HG03060 (cell line): ENCODE results near the gene CCDC102B.
"Not testable (repeated sequence)": the region's sequence is repeated elsewhere in the genome, so short reads cannot be mapped to it uniquely, and the experiment has no call there.

ENCODE experiments used
- ATAC-seq: cut with Tn5 transposase; IDR thresholded peaks from one replicate; pipeline ENCODE4 v1.9.1; 2021; ENCODE audit warnings: low read depth, moderate number of reproducible peaks; ENCODE audit not compliant: unreplicated experiment

The CCDC102B gene

DNA sequence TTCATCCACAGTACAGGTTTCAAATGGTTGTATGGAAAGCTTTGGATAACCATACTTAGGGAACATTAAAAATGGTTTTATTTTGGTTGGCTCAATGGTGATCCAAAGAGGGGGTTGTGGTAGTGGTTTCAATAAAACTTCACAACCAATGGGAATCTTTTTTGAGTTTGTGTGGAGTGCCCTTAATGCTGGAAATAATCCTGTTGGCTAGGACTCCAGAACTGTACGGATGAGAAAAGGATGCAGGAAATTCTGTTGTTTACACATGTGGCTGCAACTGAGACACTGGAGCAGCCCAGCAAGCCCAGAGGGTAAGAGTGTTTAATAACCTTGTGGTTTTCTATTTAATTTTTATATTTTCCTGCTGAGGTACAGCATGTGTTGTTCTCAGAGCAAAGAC lies at the start of gene CCDC102B:
TSS of gene CCDC102B (plus strand) at position 210 of the 400 bp plus-strand sequence. CDS start 38,684 bp downstream, outside the sequence.
- ATAC-seq, result no peak

DNA sequence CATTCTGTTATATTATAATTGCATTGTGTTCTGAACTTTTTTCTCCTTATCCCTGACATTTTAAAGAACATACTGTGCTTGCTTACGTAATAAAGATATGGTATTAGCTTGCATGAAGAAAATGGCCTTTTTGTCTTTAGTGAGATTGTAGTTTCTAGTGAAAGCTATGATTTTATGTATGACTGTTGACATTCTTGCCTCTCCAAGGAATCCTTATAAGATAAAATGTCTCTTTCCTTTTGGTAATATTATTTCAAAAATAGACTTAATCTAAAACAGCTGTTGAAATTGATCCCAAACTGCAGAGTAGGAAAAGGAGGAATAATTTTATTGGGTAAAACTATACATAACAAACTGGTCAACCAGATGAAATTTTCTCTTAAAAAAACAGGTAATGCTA lies 40.8 kb upstream of the CCDC102B start:
- ATAC-seq, result no peak

DNA sequence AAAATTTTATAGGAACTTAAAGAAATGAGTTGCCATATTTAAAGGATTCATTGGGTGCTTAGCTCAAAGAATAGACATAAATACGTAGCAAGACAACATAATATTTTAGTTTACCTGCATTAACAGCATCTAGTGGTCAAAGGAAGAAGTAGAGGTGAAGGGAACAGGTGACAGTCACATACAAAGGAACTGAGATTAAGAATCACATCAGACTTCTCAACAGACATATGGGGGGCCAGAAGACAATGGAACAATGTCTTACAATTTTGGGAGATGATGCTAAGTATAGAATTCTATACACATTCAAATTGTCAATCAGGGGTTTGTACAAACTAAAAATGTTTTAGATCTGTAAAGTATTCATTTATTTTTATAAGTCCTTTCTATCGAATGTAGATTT lies 38.6 kb upstream of the CCDC102B start:
- ATAC-seq, result no peak

DNA sequence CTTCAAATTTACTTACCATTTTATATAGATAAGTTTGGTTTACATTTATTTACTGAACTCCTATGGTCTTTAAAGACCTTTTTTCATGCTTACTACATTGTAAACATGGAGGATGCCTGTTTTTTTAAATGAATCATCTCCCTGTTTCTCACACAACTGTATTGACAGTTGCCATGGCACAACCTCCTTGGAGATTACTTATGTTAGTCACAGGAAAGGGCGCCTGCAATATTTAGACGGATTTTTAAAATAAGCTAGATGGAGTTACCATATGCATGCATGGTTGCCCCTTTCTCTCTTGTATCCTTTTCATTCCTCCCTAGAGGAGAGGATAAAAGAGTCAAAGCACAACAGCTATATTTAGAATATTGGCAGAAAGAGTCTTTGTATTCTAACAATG lies 34.8 kb upstream of the CCDC102B start:
- no peak for ATAC-seq

DNA sequence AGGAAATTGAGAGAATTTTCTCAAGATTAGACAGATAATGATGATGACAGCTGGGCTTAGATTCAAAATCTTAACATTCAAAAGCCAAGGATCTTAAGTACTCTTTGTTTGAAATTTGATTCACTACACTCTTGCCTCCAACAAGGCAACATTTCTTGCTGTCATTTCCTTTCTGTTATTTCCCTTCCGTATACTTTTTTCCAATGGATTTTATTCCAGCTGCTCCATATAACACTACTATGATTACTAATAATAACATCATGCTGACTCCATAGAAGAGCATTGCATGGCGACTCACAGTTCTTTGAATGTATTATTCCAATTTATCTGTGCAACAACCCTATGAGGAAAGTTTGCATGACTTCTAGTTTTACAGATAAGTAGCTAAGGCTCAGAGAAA lies 33.9 kb upstream of the CCDC102B start:
- no peak for ATAC-seq

DNA sequence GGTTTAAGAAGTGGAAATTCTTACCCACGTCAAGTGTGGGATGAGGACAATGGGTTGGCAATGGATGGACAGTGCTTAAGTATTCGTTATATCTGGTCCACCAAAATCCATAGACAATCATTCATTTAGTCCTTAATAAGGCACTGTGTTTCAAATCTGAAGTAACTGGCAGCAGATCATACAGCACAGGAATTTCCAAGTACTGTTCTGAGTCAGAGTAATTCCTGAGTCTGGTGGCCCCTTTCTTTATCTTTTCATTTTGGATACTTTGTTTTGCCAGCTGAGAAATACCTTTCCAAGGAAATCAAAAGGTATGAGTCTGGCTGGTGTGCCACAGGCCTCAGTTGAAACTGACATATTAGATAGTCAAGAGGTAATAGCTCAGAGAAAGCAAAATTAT lies 31.4 kb upstream of the CCDC102B start:
- no peak for ATAC-seq

DNA sequence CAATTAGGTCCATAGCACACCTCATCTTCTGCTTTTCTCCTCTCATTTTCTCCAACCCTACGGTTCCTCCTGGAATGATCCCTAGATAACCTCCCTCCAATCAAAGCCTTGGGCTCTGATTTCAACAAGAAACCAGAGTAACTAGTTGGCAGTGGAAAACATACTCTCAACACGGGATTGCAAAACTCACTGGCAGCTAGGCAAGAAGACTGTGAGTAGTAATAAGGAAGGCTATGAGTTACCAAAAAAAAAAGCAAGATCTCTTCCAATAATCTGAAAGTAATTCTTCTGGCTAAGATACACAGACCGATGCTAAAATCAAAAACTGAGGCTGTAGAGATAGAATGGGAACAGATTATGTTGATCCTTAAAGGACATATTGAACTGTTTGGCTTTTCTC lies 28.4 kb upstream of the CCDC102B start:
- no peak for ATAC-seq

DNA sequence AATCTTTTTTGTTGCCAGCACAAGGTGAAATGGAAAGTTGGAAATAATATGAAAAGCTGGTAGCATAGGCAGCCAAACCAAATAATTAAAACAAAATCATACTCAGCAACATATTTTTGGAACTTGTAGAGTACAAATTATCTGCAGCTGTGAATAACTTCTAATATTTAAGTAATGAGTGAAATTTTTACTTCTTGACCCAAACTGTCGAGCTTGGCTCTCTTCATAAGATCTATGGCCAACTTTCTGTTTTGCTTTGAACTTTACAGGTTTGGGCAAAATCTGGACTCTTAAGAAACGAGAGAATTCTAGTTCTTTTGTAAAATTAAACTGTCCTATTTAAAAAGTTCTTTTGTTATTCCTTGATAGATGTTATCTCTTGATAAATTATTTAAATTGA lies 25.6 kb upstream of the CCDC102B start:
- ATAC-seq, result no peak

DNA sequence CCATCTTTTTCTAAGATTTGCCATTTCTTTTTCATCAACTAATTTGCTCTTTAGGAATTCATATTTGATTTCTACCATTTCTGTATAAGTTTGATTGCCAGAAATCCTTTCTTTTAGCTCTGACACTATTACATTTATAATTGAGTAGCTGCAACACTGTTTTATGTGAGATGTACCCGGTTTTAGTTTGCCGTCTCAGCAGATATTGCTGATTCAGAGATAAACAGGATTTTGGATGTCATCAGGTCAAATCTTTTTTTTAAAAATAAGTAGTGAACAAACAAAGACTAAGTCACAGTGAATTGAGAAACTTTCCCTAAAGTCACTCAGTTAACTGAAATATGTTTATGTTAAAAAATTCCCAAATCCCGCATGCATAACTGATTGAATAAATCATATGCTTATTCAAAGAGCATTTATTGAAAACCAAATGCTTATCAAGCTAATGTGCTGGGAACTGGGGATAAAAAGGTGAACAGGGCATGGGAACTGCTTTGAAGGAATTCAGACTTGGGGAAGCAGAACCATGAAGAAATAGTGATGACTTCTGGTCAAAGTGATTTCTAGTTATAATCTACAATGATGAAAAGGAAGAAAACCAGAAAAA lies 19.5 kb upstream of the CCDC102B start:
- ATAC-seq, result no peak

DNA sequence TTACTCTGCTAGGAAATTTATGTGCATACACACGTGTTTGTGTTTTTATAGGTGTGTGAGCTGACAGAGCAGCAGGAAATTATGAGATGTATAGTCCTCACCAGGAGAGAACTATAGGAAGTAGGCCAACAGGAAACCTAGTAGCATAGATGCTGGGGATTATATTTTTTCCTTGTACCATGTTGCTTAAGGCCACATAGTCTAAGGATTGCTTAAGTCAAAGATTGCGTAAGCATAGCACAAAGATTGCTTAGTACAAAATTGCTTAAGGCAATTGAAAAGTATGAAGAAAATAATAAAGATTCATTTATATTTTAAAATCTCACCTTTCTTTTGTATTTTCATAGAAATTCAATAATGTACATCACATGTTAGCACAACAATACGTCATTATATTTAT lies 18.7 kb upstream of the CCDC102B start:
- no peak for ATAC-seq

DNA sequence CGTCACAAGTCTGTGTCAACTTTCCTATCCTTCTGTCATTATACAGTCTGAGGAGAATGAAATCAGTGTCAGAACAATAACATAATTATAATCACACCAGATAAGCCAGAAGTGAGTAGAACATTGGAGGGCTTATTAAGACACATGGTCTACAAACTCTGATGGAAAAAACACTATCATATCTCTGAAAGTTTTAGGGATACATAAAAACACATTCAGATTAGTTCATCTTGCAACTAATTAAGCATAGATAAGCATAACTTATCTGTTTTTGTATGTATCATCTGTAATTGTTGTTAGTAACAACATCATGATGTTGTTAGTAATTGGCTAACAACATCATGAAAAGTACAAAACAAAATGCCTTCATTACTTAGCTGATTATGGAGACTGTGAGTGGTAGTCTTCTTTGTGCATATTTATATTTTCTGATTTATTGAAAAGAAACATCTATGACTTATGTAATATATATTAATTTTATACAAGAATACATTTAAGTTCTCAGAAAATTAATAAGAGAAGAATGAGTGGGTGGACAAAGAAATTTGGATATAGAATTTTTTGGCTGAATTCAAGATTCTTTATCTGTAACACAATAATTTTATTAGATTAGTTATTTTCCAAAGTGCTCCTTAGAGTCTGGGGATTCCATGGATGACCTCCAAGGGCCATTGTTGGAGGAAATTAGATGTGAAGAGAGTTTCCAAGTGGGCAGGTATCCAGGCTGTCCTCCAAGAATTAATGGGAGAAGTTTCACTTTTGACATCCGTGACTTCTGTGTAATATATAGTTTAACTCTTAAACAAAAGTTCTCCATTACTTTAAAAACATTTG lies 16.9 kb upstream of the CCDC102B start:
- ATAC-seq, result no peak

DNA sequence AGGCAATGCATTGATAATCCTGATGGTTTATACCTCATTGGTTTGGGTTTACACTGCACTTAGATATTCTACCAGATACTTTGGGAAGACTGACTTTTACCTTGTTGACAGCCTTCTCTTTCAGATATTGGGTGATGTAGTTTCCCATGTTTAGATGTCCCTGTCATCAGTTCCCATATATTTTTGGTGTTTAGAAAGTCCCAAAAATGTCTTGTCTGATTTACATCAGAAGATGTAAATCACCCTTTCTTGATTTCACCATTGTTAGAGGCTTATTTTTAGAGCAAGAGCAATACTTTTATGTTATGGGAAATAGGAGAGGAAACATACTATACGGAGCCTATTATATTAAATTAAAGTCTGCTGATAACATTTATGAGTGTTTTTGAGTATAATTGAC lies 14.4 kb upstream of the CCDC102B start:
- no peak for ATAC-seq

DNA sequence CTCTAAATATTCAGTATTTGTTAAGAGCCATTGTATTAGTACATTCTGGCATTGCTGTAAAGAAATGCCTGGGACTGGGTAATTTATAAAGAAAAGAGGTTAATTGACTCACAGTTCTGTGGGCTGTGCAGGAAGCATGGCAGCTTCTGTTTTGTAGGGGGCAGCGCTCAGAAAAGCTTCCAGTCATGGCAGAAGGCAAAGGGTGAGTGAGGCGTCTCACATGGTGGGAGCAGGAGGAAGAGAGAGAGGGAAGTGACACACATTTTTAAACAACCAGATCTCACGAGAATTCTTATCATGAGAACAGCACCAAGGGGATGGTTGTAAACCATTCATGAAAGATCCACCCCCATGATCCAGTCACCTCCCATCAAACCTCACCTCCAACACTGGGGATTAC lies 13.8 kb upstream of the CCDC102B start:
- ATAC-seq, result no peak

DNA sequence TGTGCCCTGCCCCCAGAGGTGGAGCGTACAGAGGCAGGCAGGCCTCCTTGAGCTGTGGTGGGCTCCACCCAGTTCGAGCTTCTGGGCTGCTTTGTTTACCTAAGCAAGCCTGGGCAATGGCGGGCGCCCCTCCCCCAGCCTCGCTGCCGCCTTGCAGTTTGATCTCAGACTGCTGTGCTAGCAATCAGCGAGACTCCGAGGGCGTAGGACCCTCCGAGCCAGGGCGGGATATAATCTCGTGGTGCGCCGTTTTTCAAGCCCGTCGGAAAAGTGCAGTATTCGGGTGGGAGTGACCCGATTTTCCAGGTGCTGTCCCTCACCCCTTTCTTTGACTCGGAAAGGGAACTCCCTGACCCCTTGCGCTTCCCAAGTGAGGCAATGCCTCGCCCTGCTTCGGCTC lies 7.6 kb upstream of the CCDC102B start:
- not testable (repeated sequence) for ATAC-seq

DNA sequence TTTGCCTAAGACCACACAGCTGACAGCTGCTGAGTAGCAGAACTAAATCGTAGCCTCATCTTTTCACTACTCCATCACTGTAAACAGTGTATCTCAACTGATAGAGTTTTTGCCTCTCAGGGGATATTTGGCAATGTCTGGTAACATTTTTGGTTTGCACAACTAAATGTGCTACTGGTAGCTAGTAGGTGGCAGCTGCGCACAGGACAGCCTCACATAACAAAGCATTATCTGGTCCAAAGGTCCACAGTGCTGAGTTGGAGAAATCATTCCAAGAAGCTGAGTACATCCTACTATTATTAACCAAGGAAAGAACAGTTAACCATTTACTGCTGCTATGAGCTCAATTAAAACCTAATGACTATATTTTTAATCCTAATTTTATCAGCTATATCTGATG lies 6.1 kb upstream of the CCDC102B start:
- no peak for ATAC-seq

DNA sequence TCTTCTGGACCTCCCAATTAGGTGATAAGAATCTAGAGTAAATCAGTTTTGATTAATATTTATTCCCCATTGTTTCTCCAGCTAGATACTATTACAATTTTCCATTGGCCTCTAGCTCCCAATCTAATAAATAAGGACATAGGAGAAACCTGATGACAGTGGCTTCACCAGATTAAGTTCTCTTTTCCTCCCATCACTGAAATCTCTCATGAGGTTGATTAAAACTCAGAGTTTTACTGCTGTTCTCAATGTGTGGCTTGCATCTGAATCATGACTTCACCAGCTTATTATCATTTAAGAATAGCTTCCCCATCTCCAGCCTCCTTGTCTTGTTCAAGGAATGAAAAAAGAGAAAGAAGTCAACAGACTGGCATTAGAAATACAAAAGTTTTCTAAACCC lies 3.9 kb upstream of the CCDC102B start:
- no peak for ATAC-seq

DNA sequence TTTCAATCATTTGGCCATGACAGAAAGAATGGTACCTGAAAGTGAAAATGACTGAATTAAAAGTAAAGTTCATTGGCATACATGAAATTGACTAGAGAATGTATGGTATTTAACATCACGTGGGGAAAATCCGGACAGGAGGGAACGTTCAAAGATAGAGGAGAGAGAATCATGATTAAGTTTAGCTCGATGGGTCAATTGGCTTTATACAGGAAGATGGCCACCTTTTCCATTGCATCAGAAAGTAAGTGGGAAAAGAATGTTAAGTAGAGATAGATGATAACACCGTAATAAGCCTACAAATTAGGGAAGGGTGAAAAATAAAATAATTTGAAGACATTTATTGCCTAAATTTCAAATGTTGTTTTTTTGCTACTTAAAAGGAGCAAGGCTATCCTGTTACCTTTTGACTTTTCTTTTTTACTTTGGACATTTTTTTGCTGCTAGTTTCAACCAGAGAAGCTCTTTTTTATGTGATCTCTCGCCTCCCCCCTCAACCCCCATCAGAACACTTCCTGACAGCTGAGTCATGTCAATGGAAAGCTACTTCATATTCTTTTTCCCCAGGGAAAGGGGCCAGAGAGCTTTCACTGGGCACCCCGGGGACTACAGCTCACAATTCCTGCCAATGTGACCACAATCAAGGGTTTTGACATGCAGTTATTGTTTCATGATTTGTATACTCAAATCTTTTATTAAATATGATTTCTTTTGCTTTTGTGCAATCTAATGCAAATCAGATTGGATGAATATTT lies 767 bp upstream of the CCDC102B start:
- ATAC-seq, result no peak

DNA sequence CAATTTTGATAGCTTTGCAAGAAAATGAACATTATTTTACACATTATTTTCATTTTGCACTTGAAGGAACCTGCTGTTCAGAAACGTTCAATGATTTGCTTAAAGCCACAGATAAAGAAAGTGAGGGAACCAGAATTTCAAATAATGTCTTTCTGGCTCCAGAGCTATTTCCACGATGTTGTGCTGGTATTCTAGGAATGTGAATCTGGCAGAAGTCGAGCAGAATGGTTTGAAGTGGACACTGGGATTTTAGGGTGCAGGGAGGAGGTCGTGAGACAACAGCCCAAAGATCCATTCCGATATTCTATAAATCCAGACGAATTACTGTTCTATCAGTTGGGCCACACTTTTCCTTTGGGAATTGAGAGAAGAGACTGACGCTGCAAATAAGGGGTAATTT lies 2.2 kb downstream of the CCDC102B start:
- ATAC-seq, result no peak

DNA sequence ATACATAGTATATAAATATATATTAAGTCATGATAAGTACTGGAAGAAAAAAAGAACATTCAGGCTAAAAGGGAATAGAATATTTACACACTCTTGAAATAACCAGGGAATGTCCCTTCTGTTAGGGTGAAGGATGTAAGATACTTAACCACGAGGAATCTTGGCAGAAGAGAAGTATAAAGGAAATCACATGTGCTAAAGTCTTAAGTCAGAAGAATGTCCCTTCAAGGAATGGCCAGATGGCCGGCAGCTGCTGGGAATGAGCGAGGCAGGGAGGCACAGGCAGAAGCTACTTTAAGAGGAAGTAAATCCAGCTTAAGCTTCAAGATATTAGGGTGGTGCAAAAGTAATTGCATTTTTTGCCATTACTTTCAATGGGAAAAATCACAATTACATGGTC lies 5.5 kb downstream of the CCDC102B start:
- no peak for ATAC-seq

DNA sequence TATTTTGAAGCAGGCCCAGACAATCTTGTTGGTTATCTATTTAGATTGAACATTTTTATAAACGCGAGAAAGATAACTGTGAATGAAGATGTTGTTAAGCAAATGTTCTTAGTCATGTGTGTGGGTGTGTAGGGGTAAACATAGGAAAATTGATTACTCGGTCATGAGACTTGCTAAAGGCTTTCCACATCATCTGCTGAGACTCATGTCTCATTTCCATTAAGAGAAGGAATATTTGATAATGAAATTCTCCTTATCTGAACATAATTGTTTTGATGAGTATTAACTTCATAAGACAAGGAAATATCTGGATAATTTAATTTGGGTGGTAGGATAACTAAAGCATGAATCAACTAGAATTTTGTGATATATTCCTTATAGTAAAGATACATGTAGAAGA lies 19.7 kb downstream of the CCDC102B start:
- no peak for ATAC-seq

DNA sequence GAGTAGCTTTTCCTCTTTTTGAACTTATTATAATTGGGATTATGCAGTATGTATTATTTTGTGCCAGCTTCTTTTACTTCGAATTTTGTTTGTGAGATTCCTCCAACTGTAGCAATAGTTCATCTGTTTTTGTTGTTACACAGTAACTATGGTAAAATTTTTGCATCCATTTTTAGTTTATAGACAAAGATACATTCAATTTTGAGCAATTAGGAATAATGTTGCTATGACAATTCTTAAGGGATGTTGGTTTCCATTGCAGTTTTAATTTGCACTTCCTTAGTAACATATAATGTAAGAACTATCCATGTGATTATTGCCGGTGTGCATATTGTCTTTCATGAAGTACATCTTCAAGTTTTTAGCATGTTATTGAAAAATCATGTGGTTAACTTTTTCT lies 20.7 kb downstream of the CCDC102B start:
- no peak for ATAC-seq

DNA sequence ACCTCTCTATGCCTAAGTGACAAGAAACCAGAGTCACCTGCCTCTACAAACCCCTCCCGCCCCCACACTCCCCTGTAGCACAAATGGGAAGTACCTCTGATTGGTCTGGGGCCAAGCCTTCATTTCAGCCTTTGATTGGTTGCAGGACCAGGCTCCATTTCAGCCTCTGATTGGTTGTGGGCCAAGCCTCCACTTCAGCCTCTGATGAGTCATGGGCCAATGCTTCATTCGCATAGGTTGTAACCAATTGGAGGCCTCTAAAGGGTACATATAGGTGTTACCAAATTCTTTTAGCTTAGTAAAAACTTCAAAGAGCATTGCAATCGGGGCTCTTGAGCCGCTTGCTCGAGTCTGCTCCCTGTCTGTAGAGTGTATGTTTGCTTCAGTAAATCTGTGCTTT lies 25.0 kb downstream of the CCDC102B start:
- ATAC-seq, result no peak
